Retina (tissue), 1 donor: ENCODE measurements around the gene STYX.

ENCODE experiments used
- DNase-seq: peaks from one replicate; pipeline ENCODE4 v3.0.0-alpha.2; 2016

The STYX gene

GRCh38 chr14:52791223-52792096 is 61.5 kb downstream of the STYX start, which contains the start of gene GNPNAT1:
GNPNAT1 (minus strand) TSS chr14:52791607; CDS start chr14:52784650, 6,957 bp downstream.
- DNase-seq = peak; percentile 89

- no peak for DNase-seq
Observed at GRCh38 chr14:52792097-52792415, 62.1 kb downstream of the STYX start.

GRCh38 chr14:52793061-52793460 is 63.1 kb downstream of the STYX start:
- no peak for DNase-seq

- DNase-seq = no peak
Observed at GRCh38 chr14:52797653-52798052, 67.7 kb downstream of the STYX start.

- no peak for DNase-seq
Observed at GRCh38 chr14:52798826-52799225, 68.9 kb downstream of the STYX start.

GRCh38 chr14:52801014-52801712 is 71.2 kb downstream of the STYX start:
- no peak for DNase-seq

- no peak for DNase-seq
Observed at GRCh38 chr14:52802597-52802996, 72.6 kb downstream of the STYX start.

GRCh38 chr14:52806115-52806514 is 76.1 kb downstream of the STYX start:
- DNase-seq = no peak

- DNase-seq = no peak
Observed at GRCh38 chr14:52808101-52808500, 78.1 kb downstream of the STYX start.

GRCh38 chr14:52821805-52822250 is 91.9 kb downstream of the STYX start:
- DNase-seq = no peak

GRCh38 chr14:52824462-52824861 is 94.5 kb downstream of the STYX start:
- DNase-seq = no peak
